GM23338 (cell line): ENCODE measurements around the gene TYROBP. TPM values are rescaled to one million over a fixed set of nuclear protein-coding genes. Genes with fewer than 3 reads are reported as not detected.

Experiments used
- ATAC-seq: fragments of 200-7000 bp; cut with Tn5 transposase; 3 replicates; pipeline ENCODE4 v1.9.1; 2020
- DNase-seq: peaks from one replicate; pipeline ENCODE4 v3.0.0-alpha.2; 2015; ENCODE audit warnings: low spot score
- H2AFZ ChIP-seq: fragments of 200-600 bp; sonication (generic); 2 replicates; pipeline ENCODE4 v1.8.0; 2016; ENCODE audit warnings: antibody characterized with exemption, mild to moderate bottlenecking, moderate library complexity
- H3F3A ChIP-seq: fragments of 200-600 bp; sonication (generic); replicated peaks from 2 replicates; pipeline ENCODE4 v1.8.0; 2017; ENCODE audit warnings: antibody characterized with exemption, mixed run types, low read depth
- H3K27ac ChIP-seq: fragments of 200-600 bp; sonication (generic); 2 replicates; pipeline ENCODE4 v1.6.1; 2016; ENCODE audit warnings: low read depth
- H3K27me3 ChIP-seq: fragments of 200-600 bp; sonication (generic); 2 replicates; pipeline ENCODE4 v1.8.0; 2016; ENCODE audit warnings: mild to moderate bottlenecking, mixed run types, moderate library complexity; ENCODE audit not compliant: insufficient read depth
- H3K36me3 ChIP-seq: fragments of 200-600 bp; sonication (generic); 2 replicates; pipeline ENCODE4 v1.8.0; 2016; ENCODE audit warnings: mild to moderate bottlenecking; ENCODE audit not compliant: insufficient read depth
- H3K4me1 ChIP-seq: fragments of 200-600 bp; sonication (generic); 2 replicates; pipeline ENCODE4 v1.8.0; 2016; ENCODE audit warnings: mild to moderate bottlenecking, moderate library complexity; ENCODE audit not compliant: insufficient read depth
- H3K4me2 ChIP-seq: fragments of 200-600 bp; sonication (generic); 2 replicates; pipeline ENCODE4 v1.7.1; 2017; ENCODE audit warnings: mixed run types
- H3K4me3 ChIP-seq: fragments of 200-600 bp; sonication (generic); 2 replicates; pipeline ENCODE4 v1.6.1; 2016; ENCODE audit warnings: mixed run types
- H3K79me2 ChIP-seq: fragments of 200-600 bp; sonication (generic); replicated peaks from 2 replicates; pipeline ENCODE4 v1.8.0; 2017; ENCODE audit warnings: mild to moderate bottlenecking; ENCODE audit not compliant: insufficient read depth
- H3K9me2 ChIP-seq: fragments of 200-600 bp; sonication (generic); 2 replicates; pipeline ENCODE4 v1.8.0; 2017; ENCODE audit not compliant: insufficient read depth
- H4K20me1 ChIP-seq: fragments of 200-600 bp; sonication (generic); replicated peaks from 2 replicates; pipeline ENCODE4 v1.8.0; 2017; ENCODE audit warnings: mild to moderate bottlenecking; ENCODE audit not compliant: insufficient read depth
- H3K27ac Mint-ChIP-seq: 2 replicates; pipeline ENCODE4 v1.8.0; 2020; ENCODE audit warnings: inconsistent platforms, mild to moderate bottlenecking, moderate library complexity, mixed read lengths
- H3K27me3 Mint-ChIP-seq: 3 replicates; pipeline ENCODE4 v1.8.0; 2022; ENCODE audit warnings: low read depth, mild to moderate bottlenecking, moderate library complexity, mixed read lengths, inconsistent platforms; ENCODE audit not compliant: insufficient read depth, poor library complexity
- H3K36me3 Mint-ChIP-seq: 3 replicates; pipeline ENCODE4 v1.8.0; 2021; ENCODE audit warnings: low read depth, mild to moderate bottlenecking, inconsistent platforms, moderate library complexity, mixed read lengths
- H3K4me1 Mint-ChIP-seq: 3 replicates; pipeline ENCODE4 v1.8.0; 2020; ENCODE audit warnings: mild to moderate bottlenecking, inconsistent platforms, mixed read lengths
- H3K4me3 Mint-ChIP-seq: 3 replicates; pipeline ENCODE4 v1.8.0; 2021; ENCODE audit warnings: moderate library complexity, mild to moderate bottlenecking, inconsistent platforms, mixed read lengths
- H3K9me3 Mint-ChIP-seq: 3 replicates; pipeline ENCODE4 v1.8.0; 2020; ENCODE audit warnings: moderate library complexity, mild to moderate bottlenecking, inconsistent platforms, mixed read lengths
- CREB1 ChIP-seq: fragments of 250-450 bp; sonication (Bioruptor Pico); IDR thresholded peaks from 2 replicates; pipeline ENCODE4 v1.5.0; 2020; ENCODE audit warnings: low read depth, mild to moderate bottlenecking, moderate library complexity
- EZH2phosphoT487 ChIP-seq: fragments of 200-600 bp; sonication (generic); IDR thresholded peaks from one replicate; pipeline ENCODE4 v1.8.1; 2018; ENCODE audit warnings: antibody characterized with exemption; ENCODE audit not compliant: unreplicated experiment
- JUNB ChIP-seq: IDR thresholded peaks from one replicate; pipeline ENCODE4 v1.6.1; 2016; ENCODE audit warnings: antibody characterized with exemption; ENCODE audit not compliant: unreplicated experiment
- NANOG ChIP-seq: IDR thresholded peaks from 2 replicates; pipeline ENCODE4 v1.6.1; 2016; ENCODE audit warnings: antibody characterized with exemption, borderline replicate concordance
- STAT1 ChIP-seq: IDR thresholded peaks from one replicate; pipeline ENCODE4 v1.6.1; 2016; ENCODE audit warnings: antibody characterized with exemption; ENCODE audit not compliant: unreplicated experiment
- ZNF114 ChIP-seq: fragments of 250-450 bp; sonication (Bioruptor Pico); IDR thresholded peaks from 2 replicates; pipeline ENCODE4 v1.5.0; 2020; ENCODE audit warnings: mild to moderate bottlenecking, moderate library complexity
- polyA plus RNA-seq: library from polyadenylated mRNA; unstranded; fragments of >200 nt; fragmentation: Nextera tagmentation; extraction: Ambion mirVana; gene quantifications from 2 replicates; pipeline ENCODE4 v1.2.1, GENCODE V29; 2016
- total RNA-seq: library from RNA; depleted of rRNA; stranded (reverse); fragments of >200 nt; shearing (Covaris generic); gene quantifications from 2 replicates; pipeline ENCODE4 v1.2.3, GENCODE V29; 2014
- TF ChIP-seq, protein P1 (sequence below): IDR thresholded peaks from 2 replicates; pipeline ENCODE4 v1.6.1; 2016; ENCODE audit warnings: antibody characterized with exemption
- TF ChIP-seq, protein P2 (sequence below): IDR thresholded peaks from one replicate; pipeline ENCODE4 v1.6.1; 2018; ENCODE audit warnings: antibody characterized with exemption; ENCODE audit not compliant: unreplicated experiment
- TF ChIP-seq, protein P3 (sequence below), 2 experiments: fragments of 200-600 bp in 1 of 2; sonication (generic) in 1 of 2; conservative IDR thresholded peaks; 2 replicates each; pipeline versions ENCODE4 v1.5.1 to v1.6.1; 2016 to 2017; ENCODE audit warnings: antibody characterized with exemption in 2 of 2, low read depth in 2 of 2, mild to moderate bottlenecking in 2 of 2, moderate library complexity in 1 of 2

Gene TYROBP
- total and polyA plus RNA-seq, 2 experiments from 2014 or later = not detected

DNA sequence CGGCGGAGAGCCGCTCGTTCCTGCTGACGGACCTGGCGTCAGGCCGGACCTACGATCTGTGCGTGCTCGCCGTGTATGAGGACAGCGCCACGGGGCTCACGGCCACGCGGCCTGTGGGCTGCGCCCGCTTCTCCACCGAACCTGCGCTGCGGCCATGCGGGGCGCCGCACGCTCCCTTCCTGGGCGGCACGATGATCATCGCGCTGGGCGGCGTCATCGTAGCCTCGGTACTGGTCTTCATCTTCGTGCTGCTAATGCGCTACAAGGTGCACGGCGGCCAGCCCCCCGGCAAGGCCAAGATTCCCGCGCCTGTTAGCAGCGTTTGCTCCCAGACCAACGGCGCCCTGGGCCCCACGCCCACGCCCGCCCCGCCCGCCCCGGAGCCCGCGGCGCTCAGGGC, 36.5 kb upstream of the TYROBP start (continued):
- TF ChIP-seq CREB1 (no peak), JUNB (no peak), ZNF114 (no peak)
- TF ChIP-seq, protein P1, sequence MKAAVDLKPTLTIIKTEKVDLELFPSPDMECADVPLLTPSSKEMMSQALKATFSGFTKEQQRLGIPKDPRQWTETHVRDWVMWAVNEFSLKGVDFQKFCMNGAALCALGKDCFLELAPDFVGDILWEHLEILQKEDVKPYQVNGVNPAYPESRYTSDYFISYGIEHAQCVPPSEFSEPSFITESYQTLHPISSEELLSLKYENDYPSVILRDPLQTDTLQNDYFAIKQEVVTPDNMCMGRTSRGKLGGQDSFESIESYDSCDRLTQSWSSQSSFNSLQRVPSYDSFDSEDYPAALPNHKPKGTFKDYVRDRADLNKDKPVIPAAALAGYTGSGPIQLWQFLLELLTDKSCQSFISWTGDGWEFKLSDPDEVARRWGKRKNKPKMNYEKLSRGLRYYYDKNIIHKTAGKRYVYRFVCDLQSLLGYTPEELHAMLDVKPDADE = no peak

DNA sequence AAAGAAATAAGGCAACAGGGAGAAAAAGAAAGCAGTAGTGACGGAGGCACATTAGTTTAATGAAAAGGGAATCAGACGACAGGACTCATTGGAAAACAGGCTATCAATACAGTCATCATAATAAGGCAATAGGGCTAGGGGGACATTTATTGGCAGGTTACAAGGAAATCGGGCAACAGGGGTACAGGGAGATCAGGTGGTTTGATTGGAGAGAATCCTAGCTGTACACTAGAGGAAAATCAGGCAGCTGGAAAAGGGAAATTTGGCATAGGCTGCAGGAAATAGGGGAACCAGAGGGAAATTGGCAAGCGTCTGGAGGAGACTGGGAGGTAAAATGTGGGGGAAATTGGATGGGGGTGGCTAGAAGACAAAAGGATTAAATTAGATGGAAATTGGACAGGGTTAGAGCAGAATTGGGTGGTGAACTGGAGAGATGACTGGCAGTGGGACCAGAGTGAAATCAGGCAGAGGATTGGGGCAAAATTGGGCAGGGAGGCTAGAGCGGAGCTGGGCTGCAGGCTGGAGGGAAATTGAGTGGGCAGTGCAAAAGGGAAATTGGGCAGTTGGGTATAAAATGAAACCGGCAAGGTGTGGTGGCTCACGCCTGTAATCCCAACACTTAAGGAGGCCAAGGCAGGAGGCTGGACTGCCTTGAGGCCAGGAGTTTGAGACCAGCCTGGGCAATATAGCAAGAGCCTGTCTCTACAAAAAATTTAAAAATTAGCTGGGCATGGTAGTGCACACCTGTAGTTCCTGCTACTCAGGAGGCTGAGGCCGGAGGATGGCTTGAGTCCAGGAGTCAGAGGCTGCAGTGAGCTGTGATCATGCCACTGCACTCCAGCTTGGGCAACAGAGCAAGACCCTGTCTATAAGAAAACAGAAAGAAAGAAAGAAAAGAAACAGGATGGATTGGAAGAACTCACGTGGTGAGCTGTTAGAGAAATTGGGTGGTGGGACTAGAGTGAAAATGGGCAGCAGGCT, 35.5 kb upstream of the TYROBP start:
- no peak overlapping the region for H3K4me3 ChIP-seq
- no peak overlapping the region for H3K27ac ChIP-seq
- no peak overlapping the region for H3K4me2 ChIP-seq
- H3K79me2 ChIP-seq = no peaks in the 10 kb centered on the region; the same call in 1 of the 2 replicates
- H4K20me1 ChIP-seq = peaks cover 5% of the 10 kb centered on the region; the same call in 1 of the 2 replicates
- H3K4me1 Mint-ChIP-seq = peaks cover 5% of the 10 kb centered on the region
- H3K9me3 Mint-ChIP-seq = no peaks in the 10 kb centered on the region; the same call in 1 of the 3 replicates
- no peak for DNase-seq
- no peaks in the 10 kb centered on the region for H3K4me1 ChIP-seq
- no peak overlapping the region; the same call in 2 of the 3 replicates for H3K4me3 Mint-ChIP-seq
- H3K36me3 ChIP-seq = no peaks in the 10 kb centered on the region
- peaks cover 19% of the 10 kb centered on the region for H3K36me3 Mint-ChIP-seq
- H2AFZ ChIP-seq = no peak overlapping the region
- H3F3A ChIP-seq = 0 out of 2 replicates have a peak, but pooled peaks cover 6% of the 10 kb centered on the region
- peaks cover 9% of the 10 kb centered on the region for H3K27me3 Mint-ChIP-seq
- no peak for ATAC-seq
- H3K27me3 ChIP-seq = no peaks in the 10 kb centered on the region
- H3K9me2 ChIP-seq = no peaks in the 10 kb centered on the region
- no peak overlapping the region for H3K27ac Mint-ChIP-seq
- TF ChIP-seq STAT1 (no peak), NANOG (no peak), ZNF114 (no peak), JUNB (no peak), EZH2phosphoT487 (no peak)
- TF ChIP-seq, protein P2, sequence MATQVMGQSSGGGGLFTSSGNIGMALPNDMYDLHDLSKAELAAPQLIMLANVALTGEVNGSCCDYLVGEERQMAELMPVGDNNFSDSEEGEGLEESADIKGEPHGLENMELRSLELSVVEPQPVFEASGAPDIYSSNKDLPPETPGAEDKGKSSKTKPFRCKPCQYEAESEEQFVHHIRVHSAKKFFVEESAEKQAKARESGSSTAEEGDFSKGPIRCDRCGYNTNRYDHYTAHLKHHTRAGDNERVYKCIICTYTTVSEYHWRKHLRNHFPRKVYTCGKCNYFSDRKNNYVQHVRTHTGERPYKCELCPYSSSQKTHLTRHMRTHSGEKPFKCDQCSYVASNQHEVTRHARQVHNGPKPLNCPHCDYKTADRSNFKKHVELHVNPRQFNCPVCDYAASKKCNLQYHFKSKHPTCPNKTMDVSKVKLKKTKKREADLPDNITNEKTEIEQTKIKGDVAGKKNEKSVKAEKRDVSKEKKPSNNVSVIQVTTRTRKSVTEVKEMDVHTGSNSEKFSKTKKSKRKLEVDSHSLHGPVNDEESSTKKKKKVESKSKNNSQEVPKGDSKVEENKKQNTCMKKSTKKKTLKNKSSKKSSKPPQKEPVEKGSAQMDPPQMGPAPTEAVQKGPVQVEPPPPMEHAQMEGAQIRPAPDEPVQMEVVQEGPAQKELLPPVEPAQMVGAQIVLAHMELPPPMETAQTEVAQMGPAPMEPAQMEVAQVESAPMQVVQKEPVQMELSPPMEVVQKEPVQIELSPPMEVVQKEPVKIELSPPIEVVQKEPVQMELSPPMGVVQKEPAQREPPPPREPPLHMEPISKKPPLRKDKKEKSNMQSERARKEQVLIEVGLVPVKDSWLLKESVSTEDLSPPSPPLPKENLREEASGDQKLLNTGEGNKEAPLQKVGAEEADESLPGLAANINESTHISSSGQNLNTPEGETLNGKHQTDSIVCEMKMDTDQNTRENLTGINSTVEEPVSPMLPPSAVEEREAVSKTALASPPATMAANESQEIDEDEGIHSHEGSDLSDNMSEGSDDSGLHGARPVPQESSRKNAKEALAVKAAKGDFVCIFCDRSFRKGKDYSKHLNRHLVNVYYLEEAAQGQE = no peak
- TF ChIP-seq, protein P3, sequence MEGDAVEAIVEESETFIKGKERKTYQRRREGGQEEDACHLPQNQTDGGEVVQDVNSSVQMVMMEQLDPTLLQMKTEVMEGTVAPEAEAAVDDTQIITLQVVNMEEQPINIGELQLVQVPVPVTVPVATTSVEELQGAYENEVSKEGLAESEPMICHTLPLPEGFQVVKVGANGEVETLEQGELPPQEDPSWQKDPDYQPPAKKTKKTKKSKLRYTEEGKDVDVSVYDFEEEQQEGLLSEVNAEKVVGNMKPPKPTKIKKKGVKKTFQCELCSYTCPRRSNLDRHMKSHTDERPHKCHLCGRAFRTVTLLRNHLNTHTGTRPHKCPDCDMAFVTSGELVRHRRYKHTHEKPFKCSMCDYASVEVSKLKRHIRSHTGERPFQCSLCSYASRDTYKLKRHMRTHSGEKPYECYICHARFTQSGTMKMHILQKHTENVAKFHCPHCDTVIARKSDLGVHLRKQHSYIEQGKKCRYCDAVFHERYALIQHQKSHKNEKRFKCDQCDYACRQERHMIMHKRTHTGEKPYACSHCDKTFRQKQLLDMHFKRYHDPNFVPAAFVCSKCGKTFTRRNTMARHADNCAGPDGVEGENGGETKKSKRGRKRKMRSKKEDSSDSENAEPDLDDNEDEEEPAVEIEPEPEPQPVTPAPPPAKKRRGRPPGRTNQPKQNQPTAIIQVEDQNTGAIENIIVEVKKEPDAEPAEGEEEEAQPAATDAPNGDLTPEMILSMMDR (conservative IDR thresholded peaks at IDR 0.05; ENCODE audit: low read depth in 2 of 2) = no peak
- TF ChIP-seq, protein P1 = no peak
